Ishikawa (cell line): ENCODE data around the gene SEMA5A.

Experiments used
- CEBPB ChIP-seq: IDR thresholded peaks from 2 replicates; pipeline ENCODE4 v1.6.1; 2012
- CREB1 ChIP-seq: IDR thresholded peaks from 2 replicates; pipeline ENCODE4 v1.6.1; 2012; ENCODE audit warnings: low read depth
- EGR1 ChIP-seq: IDR thresholded peaks from 2 replicates; pipeline ENCODE4 v1.6.1; 2012
- EP300 ChIP-seq: IDR thresholded peaks from 2 replicates; pipeline ENCODE4 v1.6.1; 2012; ENCODE audit warnings: borderline replicate concordance
- FOXM1 ChIP-seq: IDR thresholded peaks from 2 replicates; pipeline ENCODE4 v1.6.1; 2012; ENCODE audit warnings: low read depth, borderline replicate concordance
- MAX ChIP-seq: IDR thresholded peaks from 2 replicates; pipeline ENCODE4 v1.6.1; 2012
- NFIC ChIP-seq: IDR thresholded peaks from 2 replicates; pipeline ENCODE4 v1.6.1; 2012
- RAD21 ChIP-seq: IDR thresholded peaks from 2 replicates; pipeline ENCODE4 v1.6.1; 2012; ENCODE audit warnings: low read depth
- REST ChIP-seq: IDR thresholded peaks from 2 replicates; pipeline ENCODE4 v1.6.1; 2012; ENCODE audit warnings: low read depth, mild to moderate bottlenecking
- TAF1 ChIP-seq: IDR thresholded peaks from 2 replicates; pipeline ENCODE4 v1.6.1; 2012; ENCODE audit warnings: low read depth, mild to moderate bottlenecking
- TCF12 ChIP-seq: IDR thresholded peaks from 2 replicates; pipeline ENCODE4 v1.6.1; 2012; ENCODE audit warnings: low read depth
- TEAD4 ChIP-seq: IDR thresholded peaks from 2 replicates; pipeline ENCODE4 v1.6.1; 2012
- YY1 ChIP-seq: IDR thresholded peaks from 2 replicates; pipeline ENCODE4 v1.6.1; 2012; ENCODE audit warnings: low read depth
- ZBTB7A ChIP-seq: IDR thresholded peaks from 2 replicates; pipeline ENCODE4 v1.6.1; 2012; ENCODE audit warnings: low read depth
- TF ChIP-seq, protein P1 (sequence below): IDR thresholded peaks from 2 replicates; pipeline ENCODE4 v1.6.1; 2012

SEMA5A gene

GRCh38 chr5:9244417-9244816 lies 301.5 kb downstream of the SEMA5A start:
- TF ChIP-seq REST (peak; percentile 22; the same call in 1 of the 2 replicates), RAD21 (no peak)

- TF ChIP-seq CEBPB (no peak), EP300 (no peak), EGR1 (no peak)
These were observed 304.2 kb downstream of the SEMA5A start for GRCh38 chr5:9241479-9242305.

GRCh38 chr5:9240431-9240830 lies 305.4 kb downstream of the SEMA5A start:
- TF ChIP-seq ZBTB7A: no peak
- no peak for TF ChIP-seq FOXM1
- no peak for TF ChIP-seq EGR1
- TF ChIP-seq CREB1: no peak
- TF ChIP-seq TCF12: no peak

DNA sequence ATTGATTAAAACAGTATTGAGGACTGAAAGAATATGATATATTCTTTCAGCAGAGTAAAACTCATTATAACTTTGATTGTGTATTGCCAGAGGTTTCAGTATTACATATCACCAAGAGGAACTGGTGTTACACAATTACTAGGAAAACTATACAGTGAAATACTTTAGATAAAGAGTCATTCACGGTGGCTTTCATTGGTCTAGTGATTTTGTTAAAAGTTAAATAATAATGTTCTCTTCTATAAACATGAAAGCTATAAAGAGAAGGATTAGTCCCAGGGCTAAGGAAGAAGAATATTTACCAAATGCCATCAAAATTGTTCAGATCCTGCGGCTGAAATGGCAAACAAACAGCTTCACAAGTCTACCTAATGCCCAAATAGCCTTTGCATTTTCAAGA lies 306.2 kb downstream of the SEMA5A start:
- no peak for TF ChIP-seq EP300
- TF ChIP-seq NFIC: no peak
- no peak for TF ChIP-seq CEBPB
- TF ChIP-seq, protein P1, sequence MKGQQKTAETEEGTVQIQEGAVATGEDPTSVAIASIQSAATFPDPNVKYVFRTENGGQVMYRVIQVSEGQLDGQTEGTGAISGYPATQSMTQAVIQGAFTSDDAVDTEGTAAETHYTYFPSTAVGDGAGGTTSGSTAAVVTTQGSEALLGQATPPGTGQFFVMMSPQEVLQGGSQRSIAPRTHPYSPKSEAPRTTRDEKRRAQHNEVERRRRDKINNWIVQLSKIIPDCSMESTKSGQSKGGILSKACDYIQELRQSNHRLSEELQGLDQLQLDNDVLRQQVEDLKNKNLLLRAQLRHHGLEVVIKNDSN: no peak
- TF ChIP-seq RAD21: no peak
- TF ChIP-seq REST: no peak
- no peak for TF ChIP-seq TAF1
- no peak for TF ChIP-seq TEAD4
- TF ChIP-seq EGR1: no peak
- no peak for TF ChIP-seq MAX

GRCh38 chr5:9239071-9239470 lies 306.8 kb downstream of the SEMA5A start:
- TF ChIP-seq TAF1 (no peak), TEAD4 (no peak), NFIC (no peak), YY1 (no peak), CREB1 (no peak), EP300 (no peak), RAD21 (no peak), FOXM1 (no peak), REST (no peak), EGR1 (no peak), ZBTB7A (no peak), TCF12 (no peak), CEBPB (no peak), MAX (no peak)
- TF ChIP-seq, protein P1: no peak
